ENCODE data around the gene FLVCR2.
A peak's percentile ranks its signal among the peaks of the same experiment; 100 is the strongest.

Gene FLVCR2

DNA sequence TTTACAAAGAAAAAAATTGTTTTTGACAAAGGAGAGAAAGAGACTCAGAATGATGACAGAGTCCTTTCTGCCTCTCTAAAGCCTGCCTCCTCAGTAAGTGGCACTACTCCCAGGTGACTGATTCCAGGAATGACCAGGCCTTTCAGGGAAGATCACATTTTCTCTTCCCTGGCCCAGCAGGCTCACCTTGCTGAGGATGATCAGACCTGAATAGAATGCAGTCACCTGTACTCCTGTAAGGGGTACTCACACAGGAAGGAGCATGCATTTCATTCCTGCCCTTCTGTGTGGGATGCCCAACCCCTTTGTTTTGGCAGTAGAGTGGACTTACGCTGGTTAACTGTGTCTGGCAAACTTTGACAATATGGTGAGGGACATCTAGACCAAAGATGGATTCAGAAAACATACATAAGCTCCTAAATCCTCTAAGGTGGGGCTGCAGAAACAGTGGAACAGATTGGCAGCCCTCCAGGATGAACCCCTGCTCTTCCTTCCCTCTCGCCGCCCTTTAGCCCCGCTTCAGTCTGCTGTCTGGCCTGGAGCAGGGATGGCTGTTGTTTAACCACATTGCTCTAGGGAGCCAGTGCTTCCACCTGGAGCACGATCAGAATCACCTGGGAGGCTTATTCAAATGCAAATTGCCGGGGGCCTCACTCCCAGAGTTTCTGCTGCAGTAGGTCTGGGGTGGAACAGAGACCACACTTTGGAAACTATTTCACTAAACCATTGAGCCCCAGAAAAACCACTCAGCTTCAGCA lies 52.5 kb downstream of the FLVCR2 start:
- no peak for DNase-seq (ENCODE audit: low read depth)

DNA sequence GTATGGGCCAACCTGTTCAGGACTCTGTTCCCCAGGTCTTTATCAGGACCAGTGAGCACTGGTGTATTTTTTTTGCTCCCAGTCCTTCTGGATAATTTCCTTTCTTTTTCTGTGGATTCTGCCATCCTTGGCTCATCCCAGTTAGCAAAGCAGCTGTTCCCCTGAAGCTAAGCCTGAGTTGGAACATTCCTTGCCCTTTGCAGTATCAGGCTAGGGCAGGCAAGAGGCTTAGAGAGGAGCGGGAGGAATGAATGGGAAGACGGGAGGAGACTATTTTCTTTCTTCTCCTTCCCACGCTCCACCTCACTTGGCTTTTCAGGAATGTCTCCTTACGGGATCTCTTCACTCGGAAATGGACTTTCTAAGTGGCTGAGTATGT lies 53.0 kb downstream of the FLVCR2 start:
- no peak for DNase-seq (ENCODE audit: low read depth)

DNA sequence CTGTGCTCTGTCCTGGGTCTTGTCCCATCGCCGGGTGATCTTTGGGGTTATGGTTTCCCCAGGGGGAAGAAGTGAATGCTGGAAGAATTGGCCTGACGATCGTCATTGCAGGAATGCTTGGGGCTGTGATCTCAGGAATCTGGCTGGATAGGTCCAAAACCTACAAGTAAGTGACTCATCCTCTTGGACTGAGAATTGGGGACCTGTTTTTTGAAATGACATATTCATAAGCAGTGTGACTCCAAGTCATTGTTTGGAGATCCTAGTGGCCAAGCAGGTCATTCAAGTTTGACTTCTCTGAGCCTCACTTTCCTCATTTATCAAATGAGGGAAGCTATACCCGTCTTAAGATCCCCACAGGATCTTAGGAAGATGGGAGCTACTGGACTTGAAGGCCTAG lies 56.4 kb downstream of the FLVCR2 start:
- no peak for DNase-seq (ENCODE audit: low read depth)

DNA sequence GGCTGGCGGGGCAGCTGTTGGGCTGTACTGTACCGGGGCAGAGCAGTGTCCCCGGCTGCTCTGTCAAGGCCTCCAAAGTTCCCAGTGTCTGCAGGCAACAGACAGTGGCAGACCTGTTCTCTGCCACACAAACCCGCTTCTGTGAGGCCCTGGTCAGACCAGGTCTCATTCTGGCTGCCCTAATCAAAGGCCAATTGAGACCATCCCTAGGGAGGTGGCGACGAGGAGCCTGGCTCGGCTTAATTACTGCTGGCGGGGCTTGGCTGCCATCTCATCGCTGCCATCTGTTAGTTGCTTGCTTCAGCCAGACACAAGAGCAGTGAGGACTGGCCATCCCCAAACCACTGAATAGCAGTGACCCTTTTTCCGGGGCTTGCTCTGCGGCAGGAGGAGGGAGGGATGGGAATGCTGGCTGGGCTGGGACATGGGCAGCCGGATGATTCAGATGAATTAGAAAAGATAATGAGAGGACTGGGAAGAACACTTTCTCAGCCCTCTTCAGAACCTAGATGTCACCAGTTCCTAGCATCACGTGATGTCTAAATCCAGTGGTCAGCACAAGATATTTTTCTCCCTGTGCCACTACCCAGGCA lies 57.8 kb downstream of the FLVCR2 start:
- no peak for DNase-seq (ENCODE audit: low read depth)

DNA sequence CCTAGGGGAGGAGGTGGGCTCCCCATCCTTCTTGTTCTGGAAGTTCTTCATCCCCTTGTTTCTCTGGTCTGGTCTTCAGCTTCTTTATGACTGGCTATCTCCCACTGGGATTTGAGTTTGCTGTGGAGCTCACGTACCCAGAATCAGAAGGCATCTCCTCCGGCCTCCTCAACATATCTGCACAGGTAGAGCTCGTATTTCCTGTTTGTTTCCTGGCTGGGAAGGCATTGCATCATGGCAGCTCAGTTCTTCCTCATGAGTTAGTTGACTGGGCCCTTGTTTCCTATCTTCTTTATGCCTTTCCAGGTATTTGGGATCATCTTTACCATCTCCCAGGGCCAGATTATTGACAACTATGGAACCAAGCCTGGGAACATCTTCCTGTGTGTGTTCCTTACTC lies 62.5 kb downstream of the FLVCR2 start:
- DNase-seq (ENCODE audit: low read depth), result no peak

DNA sequence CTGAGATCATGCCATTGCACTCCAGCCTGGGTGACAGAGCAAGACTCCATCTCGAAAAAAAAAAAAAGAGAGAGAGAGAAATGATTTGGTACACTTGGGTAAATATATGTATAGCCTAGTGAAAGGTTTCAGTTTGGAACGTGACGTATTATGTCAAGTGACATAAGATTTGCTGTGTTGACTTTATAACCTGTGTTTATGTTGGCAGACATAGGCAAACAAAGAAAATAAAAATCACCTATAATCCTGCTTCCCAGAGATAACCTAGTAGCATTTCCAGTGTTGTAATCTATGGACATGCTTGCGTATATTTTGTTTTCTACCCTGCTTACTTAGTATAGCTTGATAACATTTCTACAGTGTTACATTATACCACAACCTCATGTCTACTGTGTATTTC lies 65.6 kb downstream of the FLVCR2 start:
- DNase-seq (ENCODE audit: low read depth), result no peak

DNA sequence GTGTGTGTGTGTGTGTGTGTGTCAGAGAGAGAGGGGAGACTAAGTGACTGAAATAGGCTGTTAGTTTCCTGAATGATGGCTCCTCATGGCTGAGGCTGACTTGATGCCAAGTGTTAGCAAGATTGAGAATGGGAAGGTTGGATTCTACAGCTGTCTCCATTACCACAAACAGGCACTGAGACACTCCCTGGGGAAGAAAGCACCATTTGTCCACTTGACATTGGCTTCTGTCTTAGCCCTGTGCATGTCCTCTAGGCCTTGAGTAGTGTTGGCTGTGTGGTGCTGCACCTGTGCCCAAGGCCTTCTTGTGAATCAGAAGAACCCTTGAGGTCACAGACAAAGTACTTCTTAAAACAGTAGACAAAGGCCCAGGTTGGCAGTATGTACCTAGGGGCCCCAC lies 66.6 kb downstream of the FLVCR2 start:
- no peak for DNase-seq (ENCODE audit: low read depth)

DNA sequence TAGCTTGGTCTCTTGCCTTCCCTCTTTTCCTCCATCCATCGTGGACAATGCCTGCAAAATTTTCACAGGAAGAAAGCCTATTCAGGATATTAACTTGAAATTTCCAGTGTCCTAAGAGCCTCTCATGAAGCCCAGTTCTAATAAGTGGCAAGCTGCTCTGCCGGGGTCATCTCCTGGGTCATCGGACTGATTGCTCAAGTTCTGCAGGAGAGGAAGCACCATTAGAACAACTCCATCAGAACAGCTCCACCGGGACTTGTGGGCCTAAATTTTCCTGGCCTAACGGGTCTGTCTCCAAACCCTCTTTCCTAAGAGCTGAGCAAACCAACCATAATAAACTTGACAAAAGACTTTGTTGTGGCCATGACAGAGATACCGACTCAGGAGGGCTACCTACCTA lies 68.3 kb downstream of the FLVCR2 start:
- DNase-seq (ENCODE audit: low read depth), result no peak

DNA sequence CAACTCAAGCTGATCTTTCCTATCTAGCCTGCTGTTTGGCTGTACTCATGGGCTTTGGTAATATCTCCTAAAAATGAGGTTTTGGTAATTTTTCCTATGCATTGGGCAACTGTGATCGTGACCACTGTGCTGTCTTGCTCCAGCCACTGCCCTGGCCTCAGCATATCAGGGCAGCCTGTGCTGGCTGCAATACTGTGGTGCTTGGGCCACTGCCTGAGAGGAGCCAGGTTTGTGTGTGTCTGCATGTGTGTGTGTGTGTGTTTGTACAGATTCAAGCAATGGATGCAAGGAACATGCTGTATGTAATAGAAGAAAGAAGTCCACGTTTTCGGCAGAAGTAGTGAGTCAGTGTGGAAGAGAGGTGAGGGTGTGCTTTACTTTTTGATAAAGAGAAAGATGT lies 69.2 kb downstream of the FLVCR2 start:
- DNase-seq (ENCODE audit: low read depth), result no peak

DNA sequence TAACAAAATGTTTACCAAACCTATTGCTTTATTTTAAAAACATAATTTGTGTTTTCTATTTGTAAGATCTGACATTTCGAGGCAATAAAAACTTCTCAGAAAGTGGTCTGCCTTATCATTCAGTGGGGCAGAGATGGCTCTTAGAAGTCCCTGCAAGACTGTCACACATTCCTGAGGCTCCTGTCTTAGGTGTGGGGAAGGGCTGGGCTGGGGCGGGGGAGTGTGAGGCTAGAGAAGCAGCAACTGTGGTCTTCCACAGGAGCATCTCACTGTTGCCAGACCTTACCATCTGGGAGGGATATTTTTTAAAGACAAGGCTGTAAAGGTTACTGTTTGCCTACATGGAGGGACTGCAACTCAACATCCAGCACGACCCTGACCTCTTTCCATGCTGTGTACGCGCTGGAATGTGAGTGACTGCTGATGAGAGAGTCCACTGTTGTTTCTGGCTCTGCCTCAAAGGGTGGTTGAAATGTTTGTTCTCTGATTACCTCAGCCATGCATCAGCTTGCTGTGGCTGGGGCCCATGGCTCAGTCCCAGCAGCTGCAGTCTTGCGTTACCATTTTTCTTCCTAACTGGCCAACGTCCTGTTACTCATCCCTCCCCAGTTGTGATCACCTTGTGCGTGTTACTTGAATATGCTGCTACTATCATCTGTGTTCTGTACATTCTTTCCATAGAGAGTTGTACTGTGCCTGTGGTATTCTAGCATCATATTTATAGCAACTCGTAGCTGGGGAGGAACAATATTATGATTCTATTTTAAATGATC lies 69.8 kb downstream of the FLVCR2 start:
- peak; percentile 95 for DNase-seq (ENCODE audit: low read depth)

DNA sequence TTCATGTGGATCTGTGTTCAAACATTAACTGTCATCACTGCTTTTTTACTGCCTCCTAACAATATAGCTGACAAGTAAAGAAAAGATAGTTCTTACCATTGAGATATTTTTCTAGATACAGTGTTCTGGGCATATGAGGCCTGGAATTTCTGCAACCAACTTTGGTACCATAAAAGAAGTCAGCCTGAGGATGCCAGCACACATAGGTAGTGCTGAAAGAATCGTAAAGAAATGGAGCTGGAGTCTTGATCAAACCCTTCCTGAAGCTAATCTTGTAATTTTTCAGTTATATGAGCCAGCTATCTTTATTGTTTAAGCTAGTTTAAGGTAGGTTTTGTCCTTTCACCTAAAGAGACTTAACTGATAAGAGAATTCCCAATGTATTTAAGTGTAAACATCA lies 70.9 kb downstream of the FLVCR2 start:
- DNase-seq (ENCODE audit: low read depth), result no peak

DNA sequence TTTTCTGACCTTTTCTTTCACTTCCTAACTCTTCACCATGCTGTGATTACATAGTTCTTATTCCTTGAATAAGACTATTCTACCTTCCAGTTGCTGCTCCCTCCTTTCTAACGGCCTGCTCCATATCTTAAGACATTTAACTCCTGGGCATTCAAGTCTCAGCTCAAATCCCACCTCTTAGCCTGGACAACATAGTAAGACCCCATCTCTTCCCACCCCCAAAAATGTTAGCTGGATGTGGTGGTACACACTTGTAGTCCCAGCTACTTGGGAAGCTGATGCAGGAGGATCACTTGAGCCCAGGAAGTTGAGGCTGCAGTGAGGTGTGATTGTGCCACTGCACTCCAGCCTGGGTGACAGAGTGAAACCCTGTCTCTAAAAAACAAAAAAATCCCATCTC lies 71.4 kb downstream of the FLVCR2 start:
- DNase-seq (ENCODE audit: low read depth), result no peak

DNA sequence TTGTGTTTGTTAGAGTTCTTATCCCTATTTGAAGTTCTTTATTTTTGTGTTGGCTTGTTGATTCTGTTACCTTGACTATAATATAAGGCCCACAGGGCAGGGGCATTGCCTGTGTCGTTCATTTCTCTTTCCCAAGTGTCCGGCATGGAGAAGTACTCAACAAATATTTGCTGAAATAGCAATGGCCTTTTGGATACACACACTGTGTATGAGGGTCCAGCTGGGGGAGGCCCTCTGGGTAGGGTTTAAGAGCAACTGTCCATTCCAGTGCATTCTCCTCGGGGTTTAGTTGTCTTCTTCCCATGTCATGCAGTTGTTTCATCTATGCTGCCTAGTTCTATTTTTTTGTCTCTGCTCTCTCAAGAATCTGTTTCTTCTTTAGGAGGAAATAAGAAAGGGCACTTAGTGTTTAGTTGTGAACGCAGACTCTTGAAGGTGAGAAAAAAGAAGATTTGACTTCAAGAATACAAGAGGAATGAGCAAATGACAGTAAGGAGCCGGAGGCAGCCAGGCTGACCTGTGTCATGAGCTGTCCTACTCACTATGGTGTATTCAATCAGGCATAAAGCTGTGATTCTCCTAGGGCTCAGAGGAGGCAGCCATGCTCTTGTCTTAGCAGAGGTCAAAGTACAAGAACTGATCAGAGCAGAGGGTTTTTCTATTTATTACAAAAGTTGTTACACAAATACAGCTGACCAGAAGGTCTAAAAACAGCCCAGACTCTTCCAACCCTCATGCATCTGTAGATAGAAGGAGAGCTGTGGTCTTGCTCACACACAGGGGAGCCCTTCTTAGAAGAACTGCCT lies 72.0 kb downstream of the FLVCR2 start:
- DNase-seq (ENCODE audit: low read depth), result no peak

DNA sequence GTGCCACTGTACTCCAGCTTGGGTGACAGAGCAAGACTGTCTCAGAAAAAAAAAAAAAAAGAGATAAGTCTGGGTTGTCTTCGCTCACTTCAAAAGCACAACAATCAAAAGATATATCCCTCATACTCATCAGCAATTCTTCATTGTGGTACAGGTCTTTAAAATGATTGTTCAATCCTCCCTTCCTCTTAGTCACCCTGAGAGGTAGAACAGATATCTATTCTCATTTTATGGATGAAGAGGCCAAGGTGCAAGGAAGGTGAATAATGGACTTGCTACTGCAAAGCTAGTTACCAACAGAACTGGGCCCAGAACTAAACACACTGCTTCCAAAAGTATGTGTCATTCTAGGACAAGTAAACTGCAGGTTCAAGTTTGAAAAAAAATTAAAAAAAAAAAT lies 75.1 kb downstream of the FLVCR2 start:
- DNase-seq (ENCODE audit: low read depth), result no peak

DNA sequence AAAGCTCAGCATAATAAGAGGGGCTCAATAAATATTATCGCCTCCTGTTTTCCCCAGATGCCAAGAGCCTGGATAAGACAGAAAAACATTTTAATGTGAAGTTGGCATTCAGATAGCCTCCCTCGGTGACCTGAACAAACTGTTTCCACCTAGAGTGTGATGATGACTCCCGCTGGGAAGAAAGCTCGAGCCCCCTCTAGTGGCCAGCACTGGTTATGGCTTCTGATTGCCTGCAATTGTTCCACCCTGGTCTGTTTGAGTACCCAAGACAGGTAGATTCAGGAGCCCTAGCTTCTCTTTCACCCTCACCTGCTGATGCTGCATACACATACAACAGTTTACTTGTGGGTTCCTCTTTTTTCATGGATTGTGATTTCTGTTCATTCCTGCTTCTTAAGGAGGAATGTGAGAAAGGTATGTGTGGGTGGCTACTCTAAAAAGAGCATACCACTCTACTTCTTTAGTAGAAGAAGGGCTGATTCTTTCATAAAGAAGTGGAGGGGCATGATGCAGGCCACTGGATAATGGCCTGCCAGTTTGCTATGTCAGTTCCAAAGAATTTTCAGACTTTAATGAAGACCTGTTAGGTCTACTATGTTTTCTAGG lies 75.8 kb downstream of the FLVCR2 start:
- DNase-seq (ENCODE audit: low read depth), result no peak

DNA sequence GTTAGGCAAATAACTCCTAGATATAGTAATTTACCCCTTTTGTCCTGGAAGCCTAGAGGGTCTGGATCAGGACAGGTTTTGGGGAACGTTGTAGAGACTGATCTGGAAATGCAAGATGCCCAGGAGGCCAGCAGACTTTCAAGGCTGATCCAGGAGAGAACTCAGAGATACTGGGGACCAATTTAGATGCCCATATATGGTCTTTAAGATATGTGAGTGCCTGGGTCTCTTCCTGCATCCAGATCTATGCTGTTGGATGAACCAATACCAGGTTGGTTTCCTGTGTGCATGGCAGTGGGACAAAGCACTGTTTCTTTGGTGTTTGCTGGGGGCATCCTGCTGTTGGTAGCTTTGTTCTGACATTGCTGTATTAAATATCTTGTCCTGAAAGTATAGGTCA lies 76.8 kb downstream of the FLVCR2 start:
- DNase-seq (ENCODE audit: low read depth), result no peak

DNA sequence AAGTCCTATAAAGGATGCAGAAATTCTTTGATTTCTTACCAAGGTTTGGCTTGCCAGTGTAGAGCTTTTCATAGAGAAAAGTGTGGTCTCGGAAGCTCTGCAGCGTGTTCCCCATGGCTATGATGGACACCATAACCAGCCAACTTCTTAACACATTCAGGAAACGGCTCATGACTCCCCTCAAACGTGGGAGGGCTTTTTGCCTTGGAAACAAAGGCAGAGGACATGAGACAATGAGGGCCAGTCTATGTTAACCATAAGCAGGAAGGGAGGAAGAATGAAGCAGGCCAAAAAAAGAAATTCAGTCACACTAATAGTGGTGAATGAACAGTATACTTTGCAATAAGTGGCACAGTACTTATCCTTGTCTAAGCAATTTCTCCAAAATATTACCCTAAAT lies 78.9 kb downstream of the FLVCR2 start:
- DNase-seq (ENCODE audit: low read depth), result no peak

DNA sequence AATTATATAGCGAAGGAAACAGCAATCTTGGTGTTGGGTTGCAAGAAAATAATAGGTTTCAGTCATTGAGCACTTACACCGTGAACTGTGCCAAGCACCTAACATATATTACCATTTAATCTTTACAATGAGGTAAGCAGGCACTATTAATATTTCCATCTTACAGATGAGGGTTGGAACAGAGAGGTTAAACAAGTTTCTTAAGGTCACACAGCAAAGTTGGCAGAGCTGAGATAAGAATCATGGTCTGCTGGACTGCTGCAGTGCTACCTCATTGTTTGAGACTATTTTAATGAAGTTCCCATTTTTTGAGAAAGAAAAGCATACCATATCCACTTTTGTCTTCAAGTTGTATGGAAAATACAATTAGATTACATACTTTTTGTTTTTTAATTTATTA lies 80.5 kb downstream of the FLVCR2 start:
- DNase-seq (ENCODE audit: low read depth), result no peak

DNA sequence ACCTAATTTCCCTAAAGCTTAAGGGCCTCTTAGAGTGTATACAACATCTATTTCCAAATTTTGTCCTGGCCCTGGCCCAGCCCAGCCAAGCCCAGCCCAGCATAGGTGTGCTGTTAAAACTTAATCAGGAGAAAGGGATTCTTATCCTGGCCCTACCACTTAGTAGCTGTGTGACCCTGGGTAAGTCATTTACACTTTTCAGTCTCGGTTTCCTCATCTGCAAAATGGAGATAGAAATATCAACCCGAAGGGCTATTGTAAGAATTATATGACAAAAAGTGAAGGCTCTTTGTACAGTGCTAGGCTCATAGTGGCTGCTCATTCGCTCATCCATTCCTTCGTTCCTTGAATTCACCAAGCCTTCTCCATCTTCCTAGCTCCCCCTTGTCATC lies 81.8 kb downstream of the FLVCR2 start:
- DNase-seq (ENCODE audit: low read depth), result no peak

DNA sequence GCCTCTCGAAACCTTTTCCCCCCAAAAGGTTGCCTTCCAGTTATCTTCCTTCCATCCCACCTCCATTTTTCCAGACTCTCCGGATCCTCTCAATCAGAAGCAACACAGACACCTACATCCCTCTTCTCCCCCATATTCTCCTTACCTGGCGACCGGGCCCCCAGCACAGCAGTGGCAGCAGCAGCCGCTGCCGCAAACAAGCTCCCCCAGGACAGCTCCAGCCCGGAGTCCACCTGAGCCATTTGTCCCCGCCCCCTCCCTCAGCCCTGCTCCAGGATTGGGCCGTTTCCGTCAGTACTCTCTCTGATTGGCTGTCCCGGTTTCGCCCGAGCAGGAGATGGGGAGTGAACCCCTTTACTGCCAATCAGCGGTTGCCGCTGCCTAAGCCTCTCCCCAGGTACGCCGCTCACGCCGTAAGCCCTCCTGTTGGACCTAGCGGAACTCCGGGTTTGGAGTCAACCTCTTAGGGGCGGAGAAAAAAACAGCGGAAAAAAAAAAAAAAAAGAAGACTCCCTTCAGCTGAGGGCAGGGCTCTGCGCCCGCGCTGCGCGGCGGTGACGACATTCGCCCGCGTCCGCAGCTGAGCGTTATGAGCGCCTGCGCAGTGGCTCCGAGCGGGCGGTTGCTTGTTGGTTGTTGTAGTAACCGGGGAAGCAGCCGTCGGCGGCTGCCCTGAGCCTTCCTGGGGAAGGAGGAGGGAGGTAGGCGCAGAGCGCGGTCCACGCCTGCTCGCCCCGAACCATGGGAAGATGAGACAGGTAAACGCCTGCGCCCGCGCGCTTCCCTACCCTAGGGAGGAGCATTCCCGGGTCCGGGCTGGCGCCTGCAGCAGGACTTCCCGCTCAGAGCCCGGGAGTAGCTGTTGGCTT lies 82.4 kb downstream of the FLVCR2 start, which contains the start of the genes ERG28 and TTLL5:
TSS of gene ERG28 (minus strand) at position 247 of the 869 bp plus-strand sequence. CDS start 3,374 bp downstream, outside the sequence.
TSS of gene TTLL5 (plus strand) at position 617 of the 869 bp plus-strand sequence. CDS start 1,904 bp downstream, outside the sequence.
- DNase-seq (ENCODE audit: low read depth), result peak; percentile 98

DNA sequence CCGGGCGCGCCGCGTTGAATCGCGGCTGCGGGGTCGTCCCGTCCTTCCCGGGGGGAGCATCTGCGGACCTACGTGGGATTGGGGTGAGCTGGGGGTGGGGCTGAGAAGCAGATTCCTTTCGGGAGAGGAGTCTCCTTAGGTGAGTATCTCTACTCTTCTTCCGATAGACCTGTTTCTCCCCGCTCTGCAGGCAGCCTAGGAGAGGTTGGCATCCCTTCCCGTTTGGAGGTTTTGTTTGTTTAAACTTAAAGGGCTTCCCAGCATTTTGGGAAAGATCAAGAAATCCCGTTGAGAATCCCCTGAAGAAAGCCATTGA lies 83.0 kb downstream of the FLVCR2 start:
- DNase-seq (ENCODE audit: low read depth), result no peak
